IMR-90 (cell line): ENCODE measurements around the gene DENND1B. TPM values are rescaled to one million over a fixed set of nuclear protein-coding genes. Genes with fewer than 3 reads are reported as not detected.

ENCODE experiments used
- ATAC-seq: fragments of 200-7000 bp; cut with Tn5 transposase; 2 replicates; pipeline ENCODE4 v1.9.1; 2020; ENCODE audit warnings: low read depth, mild to moderate bottlenecking, moderate library complexity
- BruUV-seq: library from RNA; stranded (reverse); fragments of 400-500 nt; replicated peaks from 2 replicates; lab custom pipeline; 2021; lab: Mats Ljungman, UMichigan
- CTCF ChIA-PET: fragments of 300-600 bp; formaldehyde crosslinking; extraction: SDS; loops from one replicate; lab custom pipeline; 2021; ENCODE audit warnings: antibody characterized with exemption; lab: Yijun Ruan, JAX
- POLR2A ChIA-PET: fragments of 300-600 bp; sonication (Branson Sonifier 250); formaldehyde crosslinking; loops from one replicate; lab custom pipeline; 2022; ENCODE audit warnings: antibody characterized with exemption; ENCODE audit not compliant: unreplicated experiment; lab: Charles Lee
- DNase-seq: peaks from one replicate; pipeline ENCODE4 v3.0.0; 2013
- H2AFZ ChIP-seq: replicated peaks from 2 replicates; pipeline ENCODE3; 2013; ENCODE audit warnings: low read length, mild to moderate bottlenecking; ENCODE audit not compliant: poor library complexity
- H2AK5ac ChIP-seq: 2 replicates; pipeline ENCODE4 v1.6.1; 2013; ENCODE audit warnings: low read depth, low read length, inconsistent platforms
- H2AK9ac ChIP-seq: replicated peaks from 2 replicates; pipeline ENCODE3; 2013; ENCODE audit warnings: mild to moderate bottlenecking, low read depth, low read length, moderate library complexity; ENCODE audit not compliant: poor library complexity
- H2BK120ac ChIP-seq: 2 replicates; pipeline ENCODE4 v1.6.1; 2013; ENCODE audit warnings: low read depth, low read length, inconsistent platforms
- H2BK15ac ChIP-seq: 3 replicates; pipeline ENCODE4 v1.6.1; 2013; ENCODE audit warnings: low read depth, low read length, inconsistent platforms
- H2BK20ac ChIP-seq: 2 replicates; pipeline ENCODE4 v1.6.1; 2013; ENCODE audit warnings: low read depth, mild to moderate bottlenecking, inconsistent platforms, low read length, moderate library complexity
- H2BK5ac ChIP-seq: 2 replicates; pipeline ENCODE4 v1.6.1; 2013; ENCODE audit warnings: mild to moderate bottlenecking, low read depth, low read length, inconsistent platforms; ENCODE audit not compliant: poor library complexity, severe bottlenecking
- H3K14ac ChIP-seq: replicated peaks from 2 replicates; pipeline ENCODE4 v1.6.1; 2013; ENCODE audit warnings: low read depth, low read length, inconsistent platforms
- H3K18ac ChIP-seq: 2 replicates; pipeline ENCODE4 v1.6.1; 2013; ENCODE audit warnings: low read depth, low read length, control low read depth
- H3K23ac ChIP-seq: 2 replicates; pipeline ENCODE4 v1.6.1; 2013; ENCODE audit warnings: low read depth, low read length, inconsistent platforms
- H3K27ac ChIP-seq: 2 replicates; pipeline ENCODE4 v1.5.1; 2013; ENCODE audit warnings: mild to moderate bottlenecking, control low read depth, low read length; ENCODE audit not compliant: insufficient read depth
- H3K27me3 ChIP-seq: 2 replicates; pipeline ENCODE4 v1.6.1; 2013; ENCODE audit warnings: low read length; ENCODE audit not compliant: control insufficient read depth, insufficient read depth
- H3K36me3 ChIP-seq: 2 replicates; pipeline ENCODE4 v1.6.1; 2013; ENCODE audit warnings: low read length, mixed read lengths; ENCODE audit not compliant: control insufficient read depth, insufficient read depth
- H3K4ac ChIP-seq: 2 replicates; pipeline ENCODE4 v1.6.1; 2013; ENCODE audit warnings: low read depth, low read length, inconsistent platforms
- H3K4me1 ChIP-seq: 2 replicates; pipeline ENCODE4 v1.6.1; 2013; ENCODE audit warnings: low read length, mixed read lengths; ENCODE audit not compliant: control insufficient read depth, insufficient read depth
- H3K4me2 ChIP-seq: 2 replicates; pipeline ENCODE4 v1.6.1; 2013; ENCODE audit warnings: low read depth, mild to moderate bottlenecking, control low read depth, low read length, moderate library complexity
- H3K4me3 ChIP-seq: 2 replicates; pipeline ENCODE4 v1.5.1; 2013; ENCODE audit warnings: low read depth, mild to moderate bottlenecking, control low read depth, low read length, moderate library complexity; ENCODE audit not compliant: insufficient read depth
- H3K56ac ChIP-seq: 2 replicates; pipeline ENCODE4 v1.6.1; 2013; ENCODE audit warnings: low read length, inconsistent platforms; ENCODE audit not compliant: insufficient read depth; ENCODE audit errors: extremely low read depth
- H3K79me1 ChIP-seq, 2 experiments: 2 replicates each; pipeline ENCODE4 v1.6.1; 2013; ENCODE audit warnings: low read length in 2 of 2, inconsistent platforms in 1 of 2, low read depth in 1 of 2
- H3K9ac ChIP-seq: 2 replicates; pipeline ENCODE4 v1.6.1; 2013; ENCODE audit warnings: low read depth, low read length, control low read depth
- H3K9me1 ChIP-seq: 2 replicates; pipeline ENCODE4 v1.6.1; 2013; ENCODE audit warnings: low read length, inconsistent platforms; ENCODE audit not compliant: insufficient read depth
- H3K9me3 ChIP-seq: 2 replicates; pipeline ENCODE4 v1.6.1; 2013; ENCODE audit warnings: low read length; ENCODE audit not compliant: control insufficient read depth, insufficient read depth
- H4K20me1 ChIP-seq: 2 replicates; pipeline ENCODE4 v1.6.1; 2013; ENCODE audit warnings: low read length, inconsistent platforms; ENCODE audit not compliant: insufficient read depth
- H4K5ac ChIP-seq: 2 replicates; pipeline ENCODE4 v1.6.1; 2013; ENCODE audit warnings: mild to moderate bottlenecking, low read depth, low read length, control low read depth
- H4K8ac ChIP-seq, 2 experiments: 2 replicates each; pipeline ENCODE4 v1.6.1; 2013; ENCODE audit warnings: low read depth in 2 of 2, low read length in 2 of 2, control low read depth in 1 of 2, inconsistent platforms in 1 of 2
- H4K91ac ChIP-seq: 2 replicates; pipeline ENCODE4 v1.6.1; 2013; ENCODE audit warnings: low read depth, low read length, inconsistent platforms; ENCODE audit not compliant: insufficient read depth
- BHLHE40 ChIP-seq: fragments of 150-350 bp; IDR thresholded peaks from 2 replicates; pipeline ENCODE4 v1.6.1; 2016; ENCODE audit warnings: mild to moderate bottlenecking, low read depth, low read length
- CEBPB ChIP-seq: IDR thresholded peaks from 2 replicates; pipeline ENCODE4 v1.6.1; 2012; ENCODE audit warnings: low read depth, low read length, improper control_type of control experiment
- FOS ChIP-seq: fragments of 150-350 bp; IDR thresholded peaks from 2 replicates; pipeline ENCODE4 v1.6.1; 2016; ENCODE audit warnings: low read depth, low read length
- MAFK ChIP-seq: IDR thresholded peaks from 2 replicates; pipeline ENCODE4 v1.6.1; 2012; ENCODE audit warnings: low read depth, low read length, improper control_type of control experiment
- MAZ ChIP-seq: IDR thresholded peaks from 2 replicates; pipeline ENCODE4 v1.6.1; 2012; ENCODE audit warnings: low read depth, mild to moderate bottlenecking, low read length, improper control_type of control experiment, moderate library complexity, borderline replicate concordance
- POLR2A ChIP-seq: IDR thresholded peaks from 2 replicates; pipeline ENCODE4 v1.6.1; 2012; ENCODE audit warnings: mild to moderate bottlenecking, low read depth, low read length
- RAD21 ChIP-seq: IDR thresholded peaks from 2 replicates; pipeline ENCODE4 v1.6.1; 2012; ENCODE audit warnings: low read length, improper control_type of control experiment
- SMC3 ChIP-seq: fragments of 150-350 bp; IDR thresholded peaks from 2 replicates; pipeline ENCODE4 v1.6.1; 2016; ENCODE audit warnings: low read depth, mild to moderate bottlenecking, antibody characterized with exemption, low read length, moderate library complexity
- WGBS, 2 experiments: methylation state at CpG; one replicate each; pipeline versions ENCODE4 v1.1.5 to v1.1.7; 2013; ENCODE audit warnings: missing lambda C conversion rate in 2 of 2; ENCODE audit not compliant: insufficient read length in 1 of 2; ENCODE audit errors: extremely low coverage in 2 of 2; 5-methylcytosine and 5-hydroxymethylcytosine counted together
- dilution Hi-C: fragments of 300-500 bp; cut with HindIII; formaldehyde crosslinking; loops from one replicate; pipeline ENCODE4 v1.14.3; 2018; ENCODE audit warnings: low sequenced_read_pairs; ENCODE audit not compliant: unreplicated experiment
- in situ Hi-C: fragments of 300-500 bp; cut with MboI; formaldehyde crosslinking; loops from 3 replicates; pipeline ENCODE4 v1.14.3; 2019; ENCODE audit warnings: low sequenced_read_pairs, inconsistent platforms, mixed read lengths
- intact Hi-C: fragments of 100-400 bp; cut with micrococcal nuclease; formaldehyde crosslinking; loops from 2 replicates; pipeline ENCODE4 v1.10.0; 2022
- polyA plus RNA-seq, 3 experiments: library from polyadenylated mRNA; depleted of rRNA; stranded (reverse); fragments of >200 nt; gene quantifications; 2 replicates each; pipeline ENCODE4 v1.2.3, GENCODE V29; 2012; ENCODE audit warnings: low replicate concordance in 1 of 3
- total RNA-seq: library from RNA; depleted of rRNA; stranded (reverse); fragments of >200 nt; gene quantifications from 2 replicates; pipeline ENCODE4 v1.2.3, GENCODE V29; 2012
- TF ChIP-seq, protein P1 (sequence below): fragments of 150-350 bp; IDR thresholded peaks from 2 replicates; pipeline ENCODE4 v1.6.1; 2017; ENCODE audit warnings: mild to moderate bottlenecking, antibody characterized with exemption, low read length, low read depth

DENND1B gene
- total and polyA plus RNA-seq, 2 of the 4 experiments (the other 2 are of a cell fraction): 4.0 to 24.2 TPM

- H3K4me2 ChIP-seq: no peak overlapping the region
- in situ Hi-C loops (no loop called here), intact Hi-C loops (no loop called here), dilution Hi-C loops (no loop called here)
- TF ChIP-seq SMC3 (no peak), FOS (no peak), POLR2A (no peak), MAZ (no peak), MAFK (no peak), RAD21 (no peak), CEBPB (no peak), BHLHE40 (no peak)
- TF ChIP-seq, protein P1, sequence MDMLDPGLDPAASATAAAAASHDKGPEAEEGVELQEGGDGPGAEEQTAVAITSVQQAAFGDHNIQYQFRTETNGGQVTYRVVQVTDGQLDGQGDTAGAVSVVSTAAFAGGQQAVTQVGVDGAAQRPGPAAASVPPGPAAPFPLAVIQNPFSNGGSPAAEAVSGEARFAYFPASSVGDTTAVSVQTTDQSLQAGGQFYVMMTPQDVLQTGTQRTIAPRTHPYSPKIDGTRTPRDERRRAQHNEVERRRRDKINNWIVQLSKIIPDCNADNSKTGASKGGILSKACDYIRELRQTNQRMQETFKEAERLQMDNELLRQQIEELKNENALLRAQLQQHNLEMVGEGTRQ: no peak
- ATAC-seq (no peak), DNase-seq (no peak)
- H2BK5ac ChIP-seq: no peak overlapping the region
- H4K8ac ChIP-seq: no peak overlapping the region
- no peaks in the 10 kb centered on the region for H4K20me1 ChIP-seq
- no peak overlapping the region for H3K56ac ChIP-seq
- no peak overlapping the region for H3K27ac ChIP-seq
- H3K9me3 ChIP-seq: no peaks in the 10 kb centered on the region
- no peak overlapping the region for H3K23ac ChIP-seq
- no peak overlapping the region for H2BK15ac ChIP-seq
- 0 out of 2 replicates have a peak, but pooled peaks cover 3% of the 10 kb centered on the region for H3K36me3 ChIP-seq
- no peak overlapping the region for H3K4ac ChIP-seq
- H4K91ac ChIP-seq: no peak overlapping the region
- no CpG with 5 or more reads among the region's 2 CpGs for WGBS, 2 experiments
- H2BK20ac ChIP-seq: no peak overlapping the region
- no peak overlapping the region for H2AK5ac ChIP-seq
- ChIA-PET CTCF (interaction anchor here (0.5 to 0.7 kb wide), 2 partner anchors 69 to 326 kb away, joined by 3 read pairs; no protein-coding TSS in a partner anchor), POLR2A (no interaction called here)
- no TSS peak for BruUV-seq
- no peak overlapping the region for H4K5ac ChIP-seq
- H3K9ac ChIP-seq: no peak overlapping the region
- no peak overlapping the region for H3K4me3 ChIP-seq
- no peaks in the 10 kb centered on the region for H3K9me1 ChIP-seq
- no peaks in the 10 kb centered on the region for H3K4me1 ChIP-seq
- no peak overlapping the region for H2BK120ac ChIP-seq
- H3K14ac ChIP-seq: no peak overlapping the region
- no peak overlapping the region for H2AK9ac ChIP-seq
- no peak overlapping the region for H2AFZ ChIP-seq
- H3K18ac ChIP-seq: no peak overlapping the region
- H3K27me3 ChIP-seq: no peaks in the 10 kb centered on the region
- H3K79me1 ChIP-seq: no peaks in the 10 kb centered on the region
Measured at GRCh38 chr1:197590687-197591086, 184.6 kb downstream of the DENND1B start.
